H1 (cell line): ENCODE measurements around the gene ATM.

Experiments used
- EP300 ChIP-seq, 2 experiments: IDR thresholded peaks; 1 replicate in 1 of 2; 2 replicates in 1 of 2; pipeline ENCODE4 v1.6.1; 2011 to 2012; ENCODE audit warnings: low read depth in 2 of 2, low read length in 2 of 2, mild to moderate bottlenecking in 2 of 2, borderline replicate concordance in 1 of 2, inconsistent platforms in 1 of 2, moderate library complexity in 1 of 2
- KDM1A ChIP-seq: fragments of 200-600, 300-600 bp; sonication (generic); IDR thresholded peaks from 2 replicates; pipeline ENCODE4 v1.7.1; 2016; ENCODE audit warnings: mild to moderate bottlenecking, low read length, borderline replicate concordance
- RAD21 ChIP-seq, 2 experiments: IDR thresholded peaks in 1 of 2; conservative IDR thresholded peaks in 1 of 2; 2 replicates each; pipeline ENCODE4 v1.6.1; 2011; ENCODE audit warnings: low read depth in 2 of 2, low read length in 2 of 2, improper control_type of control experiment in 1 of 2, inconsistent platforms in 1 of 2, mild to moderate bottlenecking in 1 of 2, moderate library complexity in 1 of 2
- SAP30 ChIP-seq: fragments of 300-600 bp; sonication (generic); IDR thresholded peaks from 2 replicates; pipeline ENCODE4 v1.7.1; 2012; ENCODE audit warnings: low read length, moderate library complexity, mild to moderate bottlenecking, inconsistent platforms; ENCODE audit not compliant: insufficient read depth, insufficient replicate concordance
- SP1 ChIP-seq: IDR thresholded peaks from 2 replicates; pipeline ENCODE4 v1.6.1; 2011; ENCODE audit warnings: low read depth, low read length
- YY1 ChIP-seq: IDR thresholded peaks from 2 replicates; pipeline ENCODE4 v1.6.1; 2011; ENCODE audit warnings: low read depth, mild to moderate bottlenecking, low read length
- ZNF274 ChIP-seq: IDR thresholded peaks from 2 replicates; pipeline ENCODE4 v1.7.0; 2012; ENCODE audit warnings: low read length, borderline replicate concordance; ENCODE audit errors: extremely low read depth
- TF ChIP-seq, protein P1 (sequence below), 3 experiments: IDR thresholded peaks; 1 replicate in 2 of 3; 2 replicates in 1 of 3; pipeline versions ENCODE4 v1.5.1 to v1.6.1; 2011; ENCODE audit warnings: low read length in 3 of 3, mild to moderate bottlenecking in 3 of 3, inconsistent platforms in 2 of 3, low read depth in 1 of 3, moderate library complexity in 1 of 3; ENCODE audit not compliant: insufficient read depth in 1 of 3; ENCODE audit errors: control extremely low read depth in 1 of 3
- TF ChIP-seq, protein P2 (sequence below): IDR thresholded peaks from 2 replicates; pipeline ENCODE4 v1.6.1; 2012; ENCODE audit warnings: inconsistent platforms

DNA sequence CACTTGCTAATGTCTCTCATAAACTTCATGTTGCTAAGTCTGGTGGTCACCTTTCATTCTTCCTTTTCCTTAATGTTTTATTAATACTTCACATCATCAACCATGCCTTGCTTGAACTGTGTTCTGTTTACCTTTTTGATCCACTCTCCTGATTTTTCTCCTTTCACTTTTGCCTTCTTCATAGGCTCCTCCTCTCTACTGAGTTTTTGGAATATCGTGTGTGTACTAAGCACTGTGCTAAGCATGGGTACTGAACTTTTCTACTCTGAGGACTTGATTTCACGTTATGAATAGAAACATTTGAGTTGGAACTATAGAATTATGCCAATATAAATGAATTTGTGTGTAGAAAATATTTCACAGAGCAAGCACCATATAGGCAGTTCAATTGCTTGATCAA, 90.6 kb downstream of the ATM start:
- TF ChIP-seq, protein P1, sequence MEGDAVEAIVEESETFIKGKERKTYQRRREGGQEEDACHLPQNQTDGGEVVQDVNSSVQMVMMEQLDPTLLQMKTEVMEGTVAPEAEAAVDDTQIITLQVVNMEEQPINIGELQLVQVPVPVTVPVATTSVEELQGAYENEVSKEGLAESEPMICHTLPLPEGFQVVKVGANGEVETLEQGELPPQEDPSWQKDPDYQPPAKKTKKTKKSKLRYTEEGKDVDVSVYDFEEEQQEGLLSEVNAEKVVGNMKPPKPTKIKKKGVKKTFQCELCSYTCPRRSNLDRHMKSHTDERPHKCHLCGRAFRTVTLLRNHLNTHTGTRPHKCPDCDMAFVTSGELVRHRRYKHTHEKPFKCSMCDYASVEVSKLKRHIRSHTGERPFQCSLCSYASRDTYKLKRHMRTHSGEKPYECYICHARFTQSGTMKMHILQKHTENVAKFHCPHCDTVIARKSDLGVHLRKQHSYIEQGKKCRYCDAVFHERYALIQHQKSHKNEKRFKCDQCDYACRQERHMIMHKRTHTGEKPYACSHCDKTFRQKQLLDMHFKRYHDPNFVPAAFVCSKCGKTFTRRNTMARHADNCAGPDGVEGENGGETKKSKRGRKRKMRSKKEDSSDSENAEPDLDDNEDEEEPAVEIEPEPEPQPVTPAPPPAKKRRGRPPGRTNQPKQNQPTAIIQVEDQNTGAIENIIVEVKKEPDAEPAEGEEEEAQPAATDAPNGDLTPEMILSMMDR (IDR thresholded peaks at IDR 0.05; ENCODE audit: control extremely low read depth in 1 of 3, insufficient read depth in 1 of 3, low read depth in 1 of 3, low read length in 3 of 3), result no peak
- TF ChIP-seq YY1, result no peak
- TF ChIP-seq ZNF274, result no peak
- no peak for TF ChIP-seq KDM1A
- no peak for TF ChIP-seq EP300 (IDR thresholded peaks at IDR 0.05; ENCODE audit: borderline replicate concordance in 1 of 2, low read depth in 2 of 2, low read length in 2 of 2)
- no peak for TF ChIP-seq SP1
- TF ChIP-seq, protein P2, sequence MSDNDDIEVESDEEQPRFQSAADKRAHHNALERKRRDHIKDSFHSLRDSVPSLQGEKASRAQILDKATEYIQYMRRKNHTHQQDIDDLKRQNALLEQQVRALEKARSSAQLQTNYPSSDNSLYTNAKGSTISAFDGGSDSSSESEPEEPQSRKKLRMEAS, result no peak
- TF ChIP-seq SAP30, result no peak
- TF ChIP-seq RAD21 (IDR thresholded peaks at IDR 0.05 in 1 of 2, conservative IDR thresholded peaks at IDR 0.05 in 1 of 2; ENCODE audit: low read depth in 2 of 2, low read length in 2 of 2), result no peak
